NOMO-1 treated with dmso at 0.1 percent for 144 hours (cell line): ENCODE measurements around the gene ADGRE2.

Experiments
- DNase-seq: peaks from one replicate; lab custom pipeline; 2025; ENCODE audit not compliant: unreplicated experiment; lab: John Stamatoyannopoulos, UW

The ADGRE2 gene

DNA sequence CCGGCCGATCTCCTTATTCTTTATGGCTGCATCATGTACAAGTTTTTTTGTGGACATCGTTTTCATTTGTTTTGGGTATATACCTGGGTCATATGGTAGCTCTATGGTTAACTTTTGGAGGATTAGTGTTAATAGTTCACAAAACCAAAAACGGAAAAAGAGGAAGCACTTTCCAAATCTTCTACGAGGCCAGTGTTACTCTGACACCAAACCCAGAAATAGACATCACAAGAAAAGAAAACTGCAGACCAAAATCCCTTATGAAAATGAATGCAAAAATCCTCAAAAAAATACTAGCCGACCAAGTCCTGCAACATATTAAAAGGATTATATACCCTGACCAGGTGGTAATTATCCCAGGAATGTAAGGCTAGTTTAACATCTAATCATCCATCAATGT is 29.8 kb downstream of the ADGRE2 start:
- no peak for DNase-seq

DNA sequence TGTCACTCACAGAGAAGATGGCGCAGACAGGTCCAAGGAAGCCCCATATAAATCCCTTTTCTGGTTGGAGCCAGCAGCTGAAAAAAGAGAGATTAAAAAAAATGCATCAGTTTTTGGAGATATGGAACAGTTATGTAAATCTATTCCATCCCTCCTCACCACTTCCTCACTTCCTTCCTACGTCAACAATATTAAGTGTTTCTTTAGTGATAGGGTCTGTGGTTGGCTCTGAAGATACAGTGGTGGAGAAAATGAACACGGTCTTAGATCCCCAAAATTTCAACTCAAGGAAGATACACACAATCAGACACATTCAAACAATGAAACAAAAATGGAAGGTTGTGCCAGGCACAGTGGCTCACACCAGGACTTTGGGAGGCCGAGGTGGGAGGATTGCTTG is 31.5 kb downstream of the ADGRE2 start:
- no peak for DNase-seq

DNA sequence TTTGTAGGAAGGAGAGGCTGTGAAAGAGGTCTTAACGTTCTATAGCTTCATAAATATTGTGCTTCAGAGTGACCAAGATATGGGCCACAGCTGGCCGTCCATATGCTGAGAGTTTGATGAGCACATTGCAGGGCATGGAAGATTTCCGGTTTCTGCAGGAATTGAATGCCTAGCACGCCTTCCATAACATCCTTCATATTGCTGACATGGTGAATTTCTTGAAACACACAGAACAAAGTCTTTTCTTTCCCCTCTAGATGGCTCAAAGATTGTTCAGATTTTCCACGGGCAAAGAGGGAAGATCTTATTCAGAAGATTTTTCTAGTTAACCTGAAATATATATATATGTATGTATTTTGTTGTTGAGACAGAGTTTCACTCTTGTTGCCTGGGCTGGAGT is 42.4 kb downstream of the ADGRE2 start:
- DNase-seq: no peak

DNA sequence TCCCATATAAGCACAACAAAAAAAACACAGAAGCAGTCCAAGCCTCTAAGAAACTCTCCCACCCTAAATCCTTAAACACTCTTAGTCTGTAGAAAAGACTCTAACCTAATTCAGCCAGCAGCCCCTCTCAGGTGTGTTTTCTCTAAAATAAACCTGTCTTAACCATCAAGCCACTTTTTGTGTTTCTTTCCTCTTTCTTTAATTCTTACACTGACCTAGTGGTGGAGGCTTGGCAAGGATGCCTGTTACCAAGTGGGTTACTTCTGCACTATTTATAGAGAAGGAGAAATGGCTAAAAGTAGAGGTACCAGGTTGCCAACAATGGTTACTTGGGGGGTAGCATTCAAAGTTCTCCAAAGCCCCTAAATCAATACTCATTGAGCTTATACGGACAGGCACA is 44.8 kb downstream of the ADGRE2 start:
- no peak for DNase-seq

DNA sequence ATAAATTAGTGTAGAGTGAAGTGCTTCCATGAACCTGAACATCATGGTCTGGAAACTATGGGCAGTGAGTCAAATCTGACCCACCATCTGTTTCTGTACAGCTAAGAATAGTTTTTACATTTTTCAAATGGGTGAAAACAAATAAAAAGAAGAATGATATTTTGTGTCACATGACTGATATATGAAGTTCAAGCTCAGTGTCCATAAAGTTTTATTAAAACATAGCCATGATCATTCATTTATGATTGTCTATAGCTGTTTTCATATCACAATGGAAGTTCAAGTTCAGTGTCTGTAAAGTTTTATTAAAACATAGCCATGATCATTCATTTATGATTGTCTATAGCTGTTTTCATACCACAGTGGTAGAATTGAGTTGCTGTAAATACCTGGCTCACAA is 45.9 kb downstream of the ADGRE2 start:
- DNase-seq: no peak

DNA sequence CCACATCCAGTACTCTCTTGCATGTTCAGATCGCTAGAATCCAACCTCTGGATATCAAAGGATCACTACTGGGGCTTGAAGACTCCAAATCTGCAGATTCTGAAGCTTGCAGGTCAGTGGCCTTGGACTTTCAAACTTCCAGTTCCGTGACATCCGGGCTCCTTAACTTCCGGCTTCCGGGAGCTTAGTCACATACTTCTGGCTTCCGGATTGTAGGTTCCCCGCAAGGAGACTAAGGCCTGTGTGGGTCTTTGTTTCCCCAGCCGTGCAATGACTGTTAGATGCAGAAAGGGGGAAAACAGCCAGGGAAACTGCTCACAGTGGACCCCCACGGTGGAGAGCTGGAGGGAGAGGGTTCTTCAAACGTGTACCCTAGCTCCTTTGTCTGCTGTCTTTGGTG is 47.2 kb downstream of the ADGRE2 start:
- no peak for DNase-seq

GRCh38 chr19:14728595-14728994 is 49.8 kb downstream of the ADGRE2 start:
- DNase-seq: no peak

DNA sequence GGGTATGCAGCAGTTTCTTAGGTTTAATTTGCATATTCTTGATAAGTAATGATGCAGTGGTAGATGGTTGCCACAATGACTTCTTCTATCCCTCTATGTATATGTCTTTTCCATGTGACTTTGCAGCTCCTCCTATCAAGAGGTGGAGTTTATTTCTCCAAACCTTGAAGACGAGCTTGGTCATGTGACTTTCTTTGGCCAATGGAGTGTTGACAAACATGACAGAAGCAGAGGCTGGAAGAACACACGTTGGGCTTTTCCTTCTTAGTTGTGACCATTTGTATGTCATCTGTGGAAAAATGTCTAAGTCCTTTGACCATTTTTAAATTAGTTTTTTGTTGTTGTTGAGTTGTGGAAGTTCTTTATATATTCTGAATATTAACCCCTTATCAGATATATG is 56.2 kb downstream of the ADGRE2 start:
- no peak for DNase-seq

GRCh38 chr19:14719162-14719561 is 59.2 kb downstream of the ADGRE2 start:
- no peak for DNase-seq

DNA sequence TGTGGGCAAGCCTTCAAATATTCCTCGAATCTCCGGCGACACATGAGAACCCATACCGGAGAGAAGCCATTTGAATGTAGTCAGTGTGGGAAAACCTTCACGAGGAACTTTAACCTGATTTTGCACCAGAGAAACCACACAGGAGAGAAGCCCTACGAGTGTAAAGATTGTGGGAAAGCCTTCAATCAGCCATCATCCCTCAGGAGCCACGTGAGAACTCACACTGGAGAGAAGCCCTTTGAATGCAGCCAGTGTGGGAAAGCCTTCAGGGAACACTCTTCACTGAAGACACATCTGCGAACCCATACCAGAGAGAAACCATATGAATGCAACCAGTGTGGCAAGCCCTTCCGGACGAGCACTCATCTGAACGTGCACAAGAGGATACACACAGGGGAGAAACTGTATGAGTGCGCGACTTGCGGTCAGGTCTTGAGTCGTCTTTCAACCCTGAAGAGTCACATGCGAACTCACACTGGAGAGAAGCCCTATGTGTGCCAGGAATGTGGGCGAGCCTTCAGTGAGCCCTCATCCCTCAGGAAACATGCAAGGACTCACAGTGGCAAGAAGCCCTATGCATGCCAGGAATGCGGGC is 59.7 kb downstream of the ADGRE2 start:
- no peak for DNase-seq

DNA sequence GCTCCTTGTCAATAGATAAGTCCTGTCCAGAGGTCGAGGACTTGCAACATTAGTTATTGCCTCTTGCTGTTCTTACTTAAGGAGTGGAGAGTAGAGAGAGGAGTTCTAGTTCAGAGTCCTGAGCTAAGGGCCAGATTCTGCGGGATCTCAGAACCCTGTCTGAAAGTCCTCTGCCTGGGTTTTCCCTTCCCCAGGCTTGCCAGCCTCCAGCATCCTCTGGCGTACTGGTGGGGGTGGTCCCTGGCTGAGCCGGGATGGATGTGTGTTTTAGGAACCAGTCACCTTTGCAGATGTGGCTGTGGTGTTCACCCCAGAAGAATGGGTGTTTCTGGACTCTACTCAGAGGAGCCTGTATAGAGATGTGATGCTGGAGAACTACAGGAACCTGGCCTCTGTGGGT is 62.5 kb downstream of the ADGRE2 start:
- DNase-seq: no peak

DNA sequence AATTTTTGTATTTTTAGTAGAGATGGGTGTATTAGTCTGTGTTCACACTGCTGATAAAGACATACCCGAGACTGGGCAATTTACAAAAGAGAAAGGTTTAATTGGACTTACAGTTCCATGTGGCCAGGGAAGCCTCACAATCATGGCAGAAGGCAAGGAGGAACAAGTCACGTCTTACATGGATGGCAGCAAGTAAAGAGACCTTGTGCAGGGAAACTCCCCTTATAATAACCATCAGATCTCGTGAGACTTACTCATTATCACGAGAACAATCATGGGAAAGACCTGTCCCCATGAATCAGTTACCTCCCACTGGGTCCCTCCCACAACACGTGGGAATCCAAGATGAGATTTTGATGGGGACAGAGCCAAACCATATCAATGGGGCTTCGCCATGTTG is 73.9 kb downstream of the ADGRE2 start:
- no peak for DNase-seq

GRCh38 chr19:14703833-14704232 is 74.5 kb downstream of the ADGRE2 start:
- DNase-seq: no peak

- DNase-seq: no peak
These were observed 77.5 kb downstream of the ADGRE2 start for GRCh38 chr19:14700711-14701375.

DNA sequence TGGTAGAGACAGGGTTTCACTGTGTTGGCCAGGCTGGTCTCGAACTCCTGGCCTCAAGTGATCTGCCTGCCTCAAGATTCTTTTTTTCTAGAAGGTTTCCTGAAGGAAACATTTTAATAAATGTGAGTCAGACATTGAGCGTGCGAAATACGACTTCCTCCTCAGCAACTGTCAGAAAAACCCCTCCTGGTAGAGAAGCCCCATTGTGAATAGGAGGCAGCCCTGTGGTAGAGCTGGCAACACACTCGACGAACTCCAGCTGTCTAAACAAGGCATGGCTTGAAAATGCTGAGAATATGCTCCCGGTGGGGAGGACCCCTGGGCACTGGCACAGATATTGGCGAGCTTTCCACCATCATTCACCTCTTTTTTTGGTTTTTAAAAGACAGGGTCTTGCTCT is 78.7 kb downstream of the ADGRE2 start:
- DNase-seq: no peak

- no peak for DNase-seq
These were observed 82.9 kb downstream of the ADGRE2 start for GRCh38 chr19:14695471-14695870.

GRCh38 chr19:14694641-14695266 is 83.6 kb downstream of the ADGRE2 start:
- no peak for DNase-seq

DNA sequence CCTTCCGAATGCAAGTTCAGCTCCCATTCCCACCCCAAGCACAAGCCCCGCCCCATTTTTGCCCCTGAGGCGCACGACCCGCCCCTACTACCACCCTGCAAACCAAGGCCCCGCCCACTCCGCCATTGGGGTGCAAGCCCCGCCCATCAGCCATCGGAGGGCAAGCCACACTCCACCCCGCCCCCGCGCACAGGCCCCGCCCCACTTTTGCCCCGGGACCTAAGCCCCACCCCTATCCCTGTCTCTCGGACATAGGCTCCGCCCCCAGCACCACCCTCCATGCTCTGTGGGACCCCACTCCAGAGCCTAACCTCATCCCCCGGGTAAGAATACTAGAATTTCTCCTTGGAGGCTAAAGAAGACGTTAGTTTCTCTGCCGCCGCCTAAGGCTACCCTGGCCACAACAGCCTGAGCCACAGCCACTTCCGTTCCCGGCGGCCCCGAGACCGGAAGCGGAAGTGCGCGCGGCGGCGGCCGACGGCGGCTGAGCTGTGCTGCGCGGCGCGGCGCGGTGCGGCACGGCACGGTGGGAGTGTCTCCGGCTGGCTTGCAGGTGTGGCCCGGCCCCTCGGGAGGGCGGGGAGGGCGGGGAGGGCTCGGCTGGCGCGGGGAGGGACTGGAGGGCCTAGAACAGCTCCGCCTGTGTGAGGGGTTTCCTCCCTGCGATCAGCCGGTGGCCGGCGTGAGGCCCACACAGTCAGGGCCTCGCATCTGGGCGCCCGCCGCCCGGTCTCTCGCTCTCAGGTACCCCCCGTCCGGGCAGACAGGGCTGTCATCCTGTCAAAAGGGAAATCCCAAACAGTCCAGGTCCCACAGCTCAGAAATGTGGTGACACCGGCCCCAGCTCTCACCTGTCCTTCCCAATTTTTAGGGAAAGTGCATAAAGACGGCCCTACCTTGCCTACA is 88.5 kb downstream of the ADGRE2 start, which contains the start of gene ZNF333:
Gene ZNF333, plus strand, starts transcription at position 451 of the 906 bp plus-strand sequence. CDS start 3,444 bp downstream, outside the sequence.
- peak; percentile 91 for DNase-seq

GRCh38 chr19:14686411-14686810 is 91.9 kb downstream of the ADGRE2 start:
- no peak for DNase-seq

DNA sequence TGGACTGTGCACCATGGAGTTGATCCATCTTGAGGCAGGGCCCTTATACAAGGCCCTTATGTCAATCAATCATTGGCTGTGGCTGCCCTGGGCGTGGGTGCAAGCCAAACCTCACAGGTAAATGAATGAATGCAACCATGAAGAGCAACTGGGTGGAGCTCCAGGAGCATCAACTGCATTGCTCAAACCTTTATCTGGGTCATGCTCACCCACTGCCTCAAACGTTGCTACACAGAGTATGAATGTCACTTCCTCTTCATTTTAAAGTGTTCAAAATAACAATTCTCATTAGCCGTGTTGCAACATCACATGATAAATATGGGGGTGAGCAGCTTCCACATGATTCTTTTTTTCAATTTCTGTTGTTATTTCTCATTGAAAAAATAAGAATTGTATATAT is 94.9 kb downstream of the ADGRE2 start:
- peak; percentile 84 for DNase-seq
